Liver (tissue), 9 donors: Measurements from ENCODE around the gene CDH24. TPM values are rescaled to one million over a fixed set of nuclear protein-coding genes. Genes with fewer than 3 reads are reported as not detected.

Source experiments
- DNase-seq: peaks from one replicate; pipeline ENCODE4 v3.0.0-alpha.2; 2017; ENCODE audit warnings: low spot score
- H3K27ac ChIP-seq, 2 donors: one replicate each; pipeline ENCODE4 v1.7.0; 2013; ENCODE audit warnings: inconsistent platforms in 2 of 2, low read length in 2 of 2, control low read depth in 1 of 2, low read depth in 1 of 2, mild to moderate bottlenecking in 1 of 2
- H3K27me3 ChIP-seq, 4 donors: one replicate each; pipeline versions ENCODE4 v1.6.1 to v1.7.0; 2013; ENCODE audit warnings: low read length in 3 of 4, inconsistent platforms in 1 of 4, mild to moderate bottlenecking in 1 of 4, moderate library complexity in 1 of 4; ENCODE audit not compliant: control insufficient read depth in 4 of 4, insufficient read depth in 4 of 4
- H3K36me3 ChIP-seq, 4 donors: one replicate each; pipeline versions ENCODE4 v1.6.1 to v1.7.0; 2013; ENCODE audit warnings: low read length in 3 of 4, mild to moderate bottlenecking in 3 of 4, low read depth in 1 of 4, moderate library complexity in 1 of 4; ENCODE audit not compliant: control insufficient read depth in 4 of 4, insufficient read depth in 3 of 4
- H3K4me1 ChIP-seq, 4 donors: one replicate each; pipeline versions ENCODE4 v1.6.1 to v1.7.0; 2013; ENCODE audit warnings: low read length in 3 of 4, mild to moderate bottlenecking in 3 of 4, moderate library complexity in 1 of 4; ENCODE audit not compliant: control insufficient read depth in 4 of 4, insufficient read depth in 4 of 4
- H3K4me3 ChIP-seq, 3 donors: one replicate each; pipeline versions ENCODE4 v1.6.1 to v1.7.0; 2013; ENCODE audit warnings: low read length in 3 of 3, control low read depth in 1 of 3, low read depth in 1 of 3, mild to moderate bottlenecking in 1 of 3
- H3K9ac ChIP-seq, 2 donors: one replicate each; pipeline ENCODE4 v1.7.0; 2013; ENCODE audit warnings: low read length in 2 of 2, mild to moderate bottlenecking in 2 of 2, moderate library complexity in 2 of 2, control low read depth in 1 of 2, low read depth in 1 of 2
- H3K9me3 ChIP-seq, 4 donors: one replicate each; pipeline versions ENCODE4 v1.6.1 to v1.7.0; 2013; ENCODE audit warnings: low read length in 3 of 4; ENCODE audit not compliant: control insufficient read depth in 4 of 4
- EGR1 ChIP-seq, 2 donors: IDR thresholded peaks; 2 replicates each; pipeline ENCODE4 v1.6.1; 2016 to 2018; ENCODE audit warnings: antibody characterized with exemption in 2 of 2, low read depth in 2 of 2
- FOXA1 ChIP-seq: IDR thresholded peaks from 2 replicates; pipeline ENCODE4 v1.6.1; 2016; ENCODE audit warnings: antibody characterized with exemption
- FOXA2 ChIP-seq: IDR thresholded peaks from 2 replicates; pipeline ENCODE4 v1.6.1; 2016; ENCODE audit warnings: antibody characterized with exemption
- GABPA ChIP-seq, 2 donors: IDR thresholded peaks in 1 of 2; conservative IDR thresholded peaks in 1 of 2; 2 replicates each; pipeline ENCODE4 v1.6.1; 2016; ENCODE audit warnings: antibody characterized with exemption in 2 of 2, mild to moderate bottlenecking in 1 of 2, moderate library complexity in 1 of 2
- HNF4A ChIP-seq, 2 donors: conservative IDR thresholded peaks; 2 replicates each; pipeline ENCODE4 v1.6.1; 2016; ENCODE audit warnings: antibody characterized with exemption in 2 of 2, mild to moderate bottlenecking in 2 of 2
- HNF4G ChIP-seq: IDR thresholded peaks from 2 replicates; pipeline ENCODE4 v1.6.1; 2016; ENCODE audit warnings: antibody characterized with exemption
- JUND ChIP-seq, 2 donors: IDR thresholded peaks; 2 replicates each; pipeline ENCODE4 v1.6.1; 2016; ENCODE audit warnings: antibody characterized with exemption in 2 of 2
- NR2F2 ChIP-seq: IDR thresholded peaks from 2 replicates; pipeline ENCODE4 v1.6.1; 2016; ENCODE audit warnings: antibody characterized with exemption
- RAD21 ChIP-seq, 2 donors: IDR thresholded peaks; 2 replicates each; pipeline ENCODE4 v1.6.1; 2016; ENCODE audit warnings: antibody characterized with exemption in 2 of 2, mild to moderate bottlenecking in 2 of 2
- RXRA ChIP-seq, 2 donors: IDR thresholded peaks; 2 replicates each; pipeline ENCODE4 v1.6.1; 2017 to 2018; ENCODE audit warnings: antibody characterized with exemption in 2 of 2, mild to moderate bottlenecking in 1 of 2
- SP1 ChIP-seq: IDR thresholded peaks from 2 replicates; pipeline ENCODE4 v1.6.1; 2018; ENCODE audit warnings: antibody characterized with exemption, mild to moderate bottlenecking
- TAF1 ChIP-seq: conservative IDR thresholded peaks from 2 replicates; pipeline ENCODE4 v1.6.1; 2016; ENCODE audit warnings: antibody characterized with exemption, mild to moderate bottlenecking
- YY1 ChIP-seq: IDR thresholded peaks from 2 replicates; pipeline ENCODE4 v1.6.1; 2016; ENCODE audit warnings: antibody characterized with exemption, mild to moderate bottlenecking
- WGBS: extraction: QIAGEN DNeasy Blood & Tissue Kit; methylation state at CpG from one replicate; pipeline ENCODE4 v1.1.7; 2013; 5-methylcytosine and 5-hydroxymethylcytosine counted together
- polyA plus RNA-seq, 2 donors: library from polyadenylated mRNA; stranded (reverse) in 1 of 2; unstranded in 1 of 2; fragments of 200-250 nt in 1 of 2; fragments of >200 nt in 1 of 2; fragmentation: Nextera tagmentation in 1 of 2; extraction: Ambion mirVana in 1 of 2; gene quantifications; one replicate each; pipeline versions ENCODE4 v1.2.1 to v1.2.3, GENCODE V29; 2013 to 2015
- total RNA-seq, 2 donors: library from RNA; depleted of rRNA; stranded (reverse); fragments of >200 nt; gene quantifications; one replicate each; pipeline ENCODE4 v1.2.3, GENCODE V29; 2014
- TF ChIP-seq, protein P1 (sequence below): IDR thresholded peaks from 2 replicates; pipeline ENCODE4 v1.6.1; 2016; ENCODE audit warnings: antibody characterized with exemption
- TF ChIP-seq, protein P2 (sequence below): IDR thresholded peaks from 2 replicates; pipeline ENCODE4 v1.6.1; 2016; ENCODE audit warnings: antibody characterized with exemption, mild to moderate bottlenecking
- TF ChIP-seq, protein P3 (sequence below): fragments of 150-350 bp; IDR thresholded peaks from 2 replicates; pipeline ENCODE4 v1.5.1; 2017; ENCODE audit warnings: improper control_type of control experiment, low read depth, low read length; ENCODE audit not compliant: missing input control
- TF ChIP-seq, protein P4 (sequence below): IDR thresholded peaks from 2 replicates; pipeline ENCODE4 v1.6.1; 2016; ENCODE audit warnings: antibody characterized with exemption
- TF ChIP-seq, protein P5 (sequence below): IDR thresholded peaks from 2 replicates; pipeline ENCODE4 v1.6.1; 2016; ENCODE audit warnings: antibody characterized with exemption
- donor health status: healthy.
- donor health status: healthy.
- donor health status: healthy.
- donor health status: healthy.
- donor health status: healthy.

Gene CDH24
- total and polyA plus RNA-seq, 4 donors: 0.23 to 0.50 (median 0.38) TPM; not detected in 1

DNA sequence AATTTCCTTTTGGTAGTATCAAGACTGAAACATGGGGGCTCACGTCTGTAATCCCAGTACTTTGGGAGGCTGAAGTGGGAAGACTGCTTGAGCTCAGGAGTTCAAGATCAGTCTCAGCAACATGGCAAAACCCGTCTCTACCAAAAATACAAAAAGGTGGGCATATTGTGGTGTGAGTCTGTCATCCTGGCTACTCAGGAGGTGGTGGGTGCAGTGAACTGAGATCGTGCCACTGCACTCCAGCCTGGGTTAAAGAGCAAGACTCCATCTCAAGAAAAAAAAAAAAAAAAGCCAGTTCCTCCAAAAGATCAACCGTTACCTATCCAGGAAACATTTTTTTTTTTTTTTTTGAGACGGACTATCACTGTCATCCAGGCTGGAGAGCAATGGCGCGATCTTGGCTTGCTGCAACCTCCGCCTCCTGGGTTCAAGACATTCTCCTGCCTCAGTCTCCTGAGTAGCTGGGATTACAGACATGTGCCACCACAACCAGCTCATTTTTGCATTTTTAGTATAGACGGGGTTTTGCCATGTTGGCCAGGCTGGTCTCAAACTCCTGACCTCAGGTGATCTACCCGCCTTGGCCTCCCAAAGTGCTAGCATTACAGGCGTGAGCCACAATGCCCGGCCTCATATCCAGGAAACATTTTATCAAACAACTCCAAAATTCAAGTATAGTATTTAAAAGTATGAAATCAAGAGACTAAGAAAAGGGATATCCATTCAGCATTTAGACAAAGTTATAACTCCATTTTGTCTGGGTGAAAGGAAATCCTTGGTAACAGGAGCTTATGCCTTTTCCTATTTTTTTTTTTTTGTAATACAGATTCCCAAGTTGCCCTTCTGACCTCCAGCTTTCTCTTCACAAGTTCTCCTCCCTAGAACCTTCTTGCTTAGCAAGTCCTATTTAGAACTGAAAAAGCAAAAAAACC, 34.2 kb upstream of the CDH24 start:
- Histone ChIP-seq H3K36me3 (peaks cover 13 to 42% (median 29%) of the 10 kb centered on the region in 4 donors), H3K9ac (no peak overlapping the region), H3K4me3 (no peak overlapping the region), H3K27me3 (no peaks in the 10 kb centered on the region), H3K9me3 (no peaks in the 10 kb centered on the region), H3K27ac (no peak overlapping the region), H3K4me1 (peaks cover 0 to 14% (median 8%) of the 10 kb centered on the region in 4 donors)
- WGBS: 89% methylated on average over 12 of the region's 12 CpGs
- TF ChIP-seq, protein P1, sequence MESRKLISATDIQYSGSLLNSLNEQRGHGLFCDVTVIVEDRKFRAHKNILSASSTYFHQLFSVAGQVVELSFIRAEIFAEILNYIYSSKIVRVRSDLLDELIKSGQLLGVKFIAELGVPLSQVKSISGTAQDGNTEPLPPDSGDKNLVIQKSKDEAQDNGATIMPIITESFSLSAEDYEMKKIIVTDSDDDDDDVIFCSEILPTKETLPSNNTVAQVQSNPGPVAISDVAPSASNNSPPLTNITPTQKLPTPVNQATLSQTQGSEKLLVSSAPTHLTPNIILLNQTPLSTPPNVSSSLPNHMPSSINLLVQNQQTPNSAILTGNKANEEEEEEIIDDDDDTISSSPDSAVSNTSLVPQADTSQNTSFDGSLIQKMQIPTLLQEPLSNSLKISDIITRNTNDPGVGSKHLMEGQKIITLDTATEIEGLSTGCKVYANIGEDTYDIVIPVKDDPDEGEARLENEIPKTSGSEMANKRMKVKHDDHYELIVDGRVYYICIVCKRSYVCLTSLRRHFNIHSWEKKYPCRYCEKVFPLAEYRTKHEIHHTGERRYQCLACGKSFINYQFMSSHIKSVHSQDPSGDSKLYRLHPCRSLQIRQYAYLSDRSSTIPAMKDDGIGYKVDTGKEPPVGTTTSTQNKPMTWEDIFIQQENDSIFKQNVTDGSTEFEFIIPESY: no peak
- no peak for TF ChIP-seq SP1
- TF ChIP-seq HNF4A (conservative IDR thresholded peaks at IDR 0.05): no peak
- TF ChIP-seq, protein P2, sequence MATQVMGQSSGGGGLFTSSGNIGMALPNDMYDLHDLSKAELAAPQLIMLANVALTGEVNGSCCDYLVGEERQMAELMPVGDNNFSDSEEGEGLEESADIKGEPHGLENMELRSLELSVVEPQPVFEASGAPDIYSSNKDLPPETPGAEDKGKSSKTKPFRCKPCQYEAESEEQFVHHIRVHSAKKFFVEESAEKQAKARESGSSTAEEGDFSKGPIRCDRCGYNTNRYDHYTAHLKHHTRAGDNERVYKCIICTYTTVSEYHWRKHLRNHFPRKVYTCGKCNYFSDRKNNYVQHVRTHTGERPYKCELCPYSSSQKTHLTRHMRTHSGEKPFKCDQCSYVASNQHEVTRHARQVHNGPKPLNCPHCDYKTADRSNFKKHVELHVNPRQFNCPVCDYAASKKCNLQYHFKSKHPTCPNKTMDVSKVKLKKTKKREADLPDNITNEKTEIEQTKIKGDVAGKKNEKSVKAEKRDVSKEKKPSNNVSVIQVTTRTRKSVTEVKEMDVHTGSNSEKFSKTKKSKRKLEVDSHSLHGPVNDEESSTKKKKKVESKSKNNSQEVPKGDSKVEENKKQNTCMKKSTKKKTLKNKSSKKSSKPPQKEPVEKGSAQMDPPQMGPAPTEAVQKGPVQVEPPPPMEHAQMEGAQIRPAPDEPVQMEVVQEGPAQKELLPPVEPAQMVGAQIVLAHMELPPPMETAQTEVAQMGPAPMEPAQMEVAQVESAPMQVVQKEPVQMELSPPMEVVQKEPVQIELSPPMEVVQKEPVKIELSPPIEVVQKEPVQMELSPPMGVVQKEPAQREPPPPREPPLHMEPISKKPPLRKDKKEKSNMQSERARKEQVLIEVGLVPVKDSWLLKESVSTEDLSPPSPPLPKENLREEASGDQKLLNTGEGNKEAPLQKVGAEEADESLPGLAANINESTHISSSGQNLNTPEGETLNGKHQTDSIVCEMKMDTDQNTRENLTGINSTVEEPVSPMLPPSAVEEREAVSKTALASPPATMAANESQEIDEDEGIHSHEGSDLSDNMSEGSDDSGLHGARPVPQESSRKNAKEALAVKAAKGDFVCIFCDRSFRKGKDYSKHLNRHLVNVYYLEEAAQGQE: no peak
- TF ChIP-seq HNF4G: no peak
- TF ChIP-seq RAD21 (IDR thresholded peaks at IDR 0.05): no peak
- TF ChIP-seq, protein P3, sequence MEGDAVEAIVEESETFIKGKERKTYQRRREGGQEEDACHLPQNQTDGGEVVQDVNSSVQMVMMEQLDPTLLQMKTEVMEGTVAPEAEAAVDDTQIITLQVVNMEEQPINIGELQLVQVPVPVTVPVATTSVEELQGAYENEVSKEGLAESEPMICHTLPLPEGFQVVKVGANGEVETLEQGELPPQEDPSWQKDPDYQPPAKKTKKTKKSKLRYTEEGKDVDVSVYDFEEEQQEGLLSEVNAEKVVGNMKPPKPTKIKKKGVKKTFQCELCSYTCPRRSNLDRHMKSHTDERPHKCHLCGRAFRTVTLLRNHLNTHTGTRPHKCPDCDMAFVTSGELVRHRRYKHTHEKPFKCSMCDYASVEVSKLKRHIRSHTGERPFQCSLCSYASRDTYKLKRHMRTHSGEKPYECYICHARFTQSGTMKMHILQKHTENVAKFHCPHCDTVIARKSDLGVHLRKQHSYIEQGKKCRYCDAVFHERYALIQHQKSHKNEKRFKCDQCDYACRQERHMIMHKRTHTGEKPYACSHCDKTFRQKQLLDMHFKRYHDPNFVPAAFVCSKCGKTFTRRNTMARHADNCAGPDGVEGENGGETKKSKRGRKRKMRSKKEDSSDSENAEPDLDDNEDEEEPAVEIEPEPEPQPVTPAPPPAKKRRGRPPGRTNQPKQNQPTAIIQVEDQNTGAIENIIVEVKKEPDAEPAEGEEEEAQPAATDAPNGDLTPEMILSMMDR: no peak
- TF ChIP-seq, protein P4, sequence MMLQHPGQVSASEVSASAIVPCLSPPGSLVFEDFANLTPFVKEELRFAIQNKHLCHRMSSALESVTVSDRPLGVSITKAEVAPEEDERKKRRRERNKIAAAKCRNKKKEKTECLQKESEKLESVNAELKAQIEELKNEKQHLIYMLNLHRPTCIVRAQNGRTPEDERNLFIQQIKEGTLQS: no peak
- TF ChIP-seq EGR1 (IDR thresholded peaks at IDR 0.05; ENCODE audit: low read depth in 2 of 2): no peak
- TF ChIP-seq, protein P5, sequence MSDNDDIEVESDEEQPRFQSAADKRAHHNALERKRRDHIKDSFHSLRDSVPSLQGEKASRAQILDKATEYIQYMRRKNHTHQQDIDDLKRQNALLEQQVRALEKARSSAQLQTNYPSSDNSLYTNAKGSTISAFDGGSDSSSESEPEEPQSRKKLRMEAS: no peak
- no peak for TF ChIP-seq FOXA2
- no peak for TF ChIP-seq YY1
- no peak for TF ChIP-seq JUND (IDR thresholded peaks at IDR 0.05)
- TF ChIP-seq TAF1: no peak
- TF ChIP-seq GABPA (IDR thresholded peaks at IDR 0.05 in 1 of 2, conservative IDR thresholded peaks at IDR 0.05 in 1 of 2): no peak
- no peak for TF ChIP-seq RXRA (IDR thresholded peaks at IDR 0.05)
- TF ChIP-seq NR2F2: no peak
- no peak for TF ChIP-seq FOXA1
- no peak for DNase-seq
